Activated T-cell treated with anti-CD3 and anti-CD28 coated beads for 1 hour (primary cell): Measurements from ENCODE around the gene NR1H2.
"Not testable (repeated sequence)": the region's sequence is repeated elsewhere in the genome, so short reads cannot be mapped to it uniquely, and the experiment has no call there.

Experiments used
- DNase-seq: peaks from one replicate; pipeline ENCODE4 v3.0.0-alpha.2; 2020; ENCODE audit warnings: low read depth

Gene NR1H2

GRCh38 chr19:50378169-50378862 lies 2.1 kb downstream of the NR1H2 start:
- no peak for DNase-seq

- DNase-seq: no peak
Measured at GRCh38 chr19:50378863-50379236, 2.6 kb downstream of the NR1H2 start.

GRCh38 chr19:50379602-50380001 lies 3.3 kb downstream of the NR1H2 start:
- DNase-seq: no peak

- no peak for DNase-seq
Measured at GRCh38 chr19:50380137-50380536, 3.9 kb downstream of the NR1H2 start.

- DNase-seq: no peak
Measured at GRCh38 chr19:50380751-50381151, 4.5 kb downstream of the NR1H2 start.

- no peak for DNase-seq
Measured at GRCh38 chr19:50381881-50382729, 5.8 kb downstream of the NR1H2 start.

- DNase-seq: no peak
Measured at GRCh38 chr19:50383001-50383851, 7.0 kb downstream of the NR1H2 start.

- DNase-seq: peak; percentile 98
Measured at GRCh38 chr19:50383852-50384684, 7.8 kb downstream of the NR1H2 start, which contains the start of gene POLD1. Gene POLD1 (plus strand): TSS chr19:50384347. CDS start chr19:50398852, 14,505 bp downstream.

GRCh38 chr19:50384685-50385535 lies 8.7 kb downstream of the NR1H2 start:
- no peak for DNase-seq

GRCh38 chr19:50387176-50387867 lies 11.1 kb downstream of the NR1H2 start:
- no peak for DNase-seq

- DNase-seq: no peak
Measured at GRCh38 chr19:50387868-50388245, 11.6 kb downstream of the NR1H2 start.

GRCh38 chr19:50390295-50390694 lies 14.0 kb downstream of the NR1H2 start:
- DNase-seq: not testable (repeated sequence)

- not testable (repeated sequence) for DNase-seq
Measured at GRCh38 chr19:50390952-50391351, 14.7 kb downstream of the NR1H2 start.

GRCh38 chr19:50392759-50393158 lies 16.5 kb downstream of the NR1H2 start:
- DNase-seq: no peak

GRCh38 chr19:50393589-50393988 lies 17.3 kb downstream of the NR1H2 start:
- DNase-seq: no peak

- no peak for DNase-seq
Measured at GRCh38 chr19:50394017-50394416, 17.8 kb downstream of the NR1H2 start.

- no peak for DNase-seq
Measured at GRCh38 chr19:50398675-50399367, 22.6 kb downstream of the NR1H2 start.

GRCh38 chr19:50399368-50399745 lies 23.1 kb downstream of the NR1H2 start:
- DNase-seq: no peak
